ENCODE data around the gene MED15.
A peak's percentile ranks its signal among the peaks of the same experiment; 100 is the strongest.

The MED15 gene

GRCh38 chr22:20520093-20520511 lies 12.7 kb downstream of the MED15 start:
- Histone ChIP-seq H3K27me3 (ENCODE audit: control insufficient read depth in 5 of 5, insufficient read depth in 4 of 5, low read length in 5 of 5) (no peaks in the 10 kb centered on the region), H3K36me3 (ENCODE audit: control insufficient read depth in 5 of 5, insufficient read depth in 5 of 5, low read length in 5 of 5) (peaks cover 5 to 42% (median 19%) of the 10 kb centered on the region in 5 donors), H3K27ac (ENCODE audit: low read depth, low read length) (no peak overlapping the region), H3K4me3 (ENCODE audit: low read depth in 1 of 5, low read length in 5 of 5) (no peak overlapping the region), H3K4me1 (ENCODE audit: control insufficient read depth in 5 of 5, insufficient read depth in 5 of 5, low read length in 5 of 5) (peaks cover 3 to 46% (median 40%) of the 10 kb centered on the region in 5 donors), H3K9me3 (ENCODE audit: control insufficient read depth in 5 of 5, low read length in 5 of 5) (no peaks in the 10 kb centered on the region), H3K9ac (ENCODE audit: low read length in 5 of 5) (peak overlapping the region in 2 of 5 donors; percentile 7 to 30)

GRCh38 chr22:20522134-20523004 lies 15.0 kb downstream of the MED15 start:
- H3K4me3 ChIP-seq (ENCODE audit: low read depth in 1 of 5, low read length in 5 of 5): no peak overlapping the region
- H3K36me3 ChIP-seq (ENCODE audit: control insufficient read depth in 5 of 5, insufficient read depth in 5 of 5, low read length in 5 of 5): peaks cover 9 to 41% (median 19%) of the 10 kb centered on the region in 5 donors
- no peaks in the 10 kb centered on the region for H3K27me3 ChIP-seq (ENCODE audit: control insufficient read depth in 5 of 5, insufficient read depth in 4 of 5, low read length in 5 of 5)
- H3K9ac ChIP-seq (ENCODE audit: low read length in 5 of 5): peak overlapping the region in 1 of 5 donors; percentile 8
- H3K4me1 ChIP-seq (ENCODE audit: control insufficient read depth in 5 of 5, insufficient read depth in 5 of 5, low read length in 5 of 5): peaks cover 10 to 53% (median 40%) of the 10 kb centered on the region in 5 donors
- no peaks in the 10 kb centered on the region for H3K9me3 ChIP-seq (ENCODE audit: control insufficient read depth in 5 of 5, low read length in 5 of 5)
- no peak overlapping the region for H3K27ac ChIP-seq (ENCODE audit: low read depth, low read length)

GRCh38 chr22:20523086-20523983 lies 15.9 kb downstream of the MED15 start:
- Histone ChIP-seq H3K4me3 (ENCODE audit: low read depth in 1 of 5, low read length in 5 of 5) (no peak overlapping the region), H3K36me3 (ENCODE audit: control insufficient read depth in 5 of 5, insufficient read depth in 5 of 5, low read length in 5 of 5) (peaks cover 9 to 42% (median 19%) of the 10 kb centered on the region in 5 donors), H3K27me3 (ENCODE audit: control insufficient read depth in 5 of 5, insufficient read depth in 4 of 5, low read length in 5 of 5) (no peaks in the 10 kb centered on the region), H3K27ac (ENCODE audit: low read depth, low read length) (no peak overlapping the region), H3K9me3 (ENCODE audit: control insufficient read depth in 5 of 5, low read length in 5 of 5) (no peaks in the 10 kb centered on the region), H3K4me1 (ENCODE audit: control insufficient read depth in 5 of 5, insufficient read depth in 5 of 5, low read length in 5 of 5) (peaks cover 10 to 49% (median 36%) of the 10 kb centered on the region in 5 donors), H3K9ac (ENCODE audit: low read length in 5 of 5) (peak overlapping the region in 3 of 5 donors; percentile 1 to 39 (median 28))

GRCh38 chr22:20524004-20524481 lies 16.6 kb downstream of the MED15 start:
- no peak overlapping the region for H3K27ac ChIP-seq (ENCODE audit: low read depth, low read length)
- no peaks in the 10 kb centered on the region for H3K27me3 ChIP-seq (ENCODE audit: control insufficient read depth in 5 of 5, insufficient read depth in 4 of 5, low read length in 5 of 5)
- H3K4me1 ChIP-seq (ENCODE audit: control insufficient read depth in 5 of 5, insufficient read depth in 5 of 5, low read length in 5 of 5): peaks cover 10 to 49% (median 36%) of the 10 kb centered on the region in 5 donors
- peaks cover 9 to 45% (median 21%) of the 10 kb centered on the region in 5 donors for H3K36me3 ChIP-seq (ENCODE audit: control insufficient read depth in 5 of 5, insufficient read depth in 5 of 5, low read length in 5 of 5)
- H3K9ac ChIP-seq (ENCODE audit: low read length in 5 of 5): no peak overlapping the region
- H3K4me3 ChIP-seq (ENCODE audit: low read depth in 1 of 5, low read length in 5 of 5): no peak overlapping the region
- H3K9me3 ChIP-seq (ENCODE audit: control insufficient read depth in 5 of 5, low read length in 5 of 5): no peaks in the 10 kb centered on the region

GRCh38 chr22:20525048-20525447 lies 17.6 kb downstream of the MED15 start:
- H3K9ac ChIP-seq (ENCODE audit: low read length in 5 of 5): no peak overlapping the region
- peaks cover 7 to 35% (median 17%) of the 10 kb centered on the region in 5 donors for H3K36me3 ChIP-seq (ENCODE audit: control insufficient read depth in 5 of 5, insufficient read depth in 5 of 5, low read length in 5 of 5)
- H3K27ac ChIP-seq (ENCODE audit: low read depth, low read length): no peak overlapping the region
- peaks cover 10 to 43% (median 31%) of the 10 kb centered on the region in 5 donors for H3K4me1 ChIP-seq (ENCODE audit: control insufficient read depth in 5 of 5, insufficient read depth in 5 of 5, low read length in 5 of 5)
- H3K4me3 ChIP-seq (ENCODE audit: low read depth in 1 of 5, low read length in 5 of 5): no peak overlapping the region
- no peaks in the 10 kb centered on the region for H3K9me3 ChIP-seq (ENCODE audit: control insufficient read depth in 5 of 5, low read length in 5 of 5)
- no peaks in the 10 kb centered on the region for H3K27me3 ChIP-seq (ENCODE audit: control insufficient read depth in 5 of 5, insufficient read depth in 4 of 5, low read length in 5 of 5)

GRCh38 chr22:20526305-20526627 lies 18.9 kb downstream of the MED15 start:
- Histone ChIP-seq H3K27ac (ENCODE audit: low read depth, low read length) (peak overlapping the region; percentile 50), H3K36me3 (ENCODE audit: control insufficient read depth in 5 of 5, insufficient read depth in 5 of 5, low read length in 5 of 5) (peaks cover 7 to 32% (median 14%) of the 10 kb centered on the region in 5 donors), H3K4me1 (ENCODE audit: control insufficient read depth in 5 of 5, insufficient read depth in 5 of 5, low read length in 5 of 5) (peaks cover 15 to 49% (median 39%) of the 10 kb centered on the region in 5 donors)

GRCh38 chr22:20526628-20527355 lies 19.4 kb downstream of the MED15 start:
- H3K27me3 ChIP-seq (ENCODE audit: control insufficient read depth in 5 of 5, insufficient read depth in 4 of 5, low read length in 5 of 5): no peaks in the 10 kb centered on the region
- peaks cover 7 to 35% (median 14%) of the 10 kb centered on the region in 5 donors for H3K36me3 ChIP-seq (ENCODE audit: control insufficient read depth in 5 of 5, insufficient read depth in 5 of 5, low read length in 5 of 5)
- no peaks in the 10 kb centered on the region for H3K9me3 ChIP-seq (ENCODE audit: control insufficient read depth in 5 of 5, low read length in 5 of 5)
- peak overlapping the region; percentile 50 for H3K27ac ChIP-seq (ENCODE audit: low read depth, low read length)
- peaks cover 19 to 54% (median 44%) of the 10 kb centered on the region in 5 donors for H3K4me1 ChIP-seq (ENCODE audit: control insufficient read depth in 5 of 5, insufficient read depth in 5 of 5, low read length in 5 of 5)
- no peak overlapping the region for H3K4me3 ChIP-seq (ENCODE audit: low read depth in 1 of 5, low read length in 5 of 5)
- H3K9ac ChIP-seq (ENCODE audit: low read length in 5 of 5): peak overlapping the region in 1 of 5 donors; percentile 48

More at GRCh38 chr22:20526305-20526627, 18.9 kb downstream of the MED15 start:
- H3K9ac ChIP-seq (ENCODE audit: low read length in 5 of 5): no peak overlapping the region
- no peak overlapping the region for H3K4me3 ChIP-seq (ENCODE audit: low read depth in 1 of 5, low read length in 5 of 5)
- H3K27me3 ChIP-seq (ENCODE audit: control insufficient read depth in 5 of 5, insufficient read depth in 4 of 5, low read length in 5 of 5): no peaks in the 10 kb centered on the region
- no peaks in the 10 kb centered on the region for H3K9me3 ChIP-seq (ENCODE audit: control insufficient read depth in 5 of 5, low read length in 5 of 5)

- H3K4me3 ChIP-seq (ENCODE audit: low read depth in 1 of 5, low read length in 5 of 5): no peak overlapping the region
- peaks cover 4 to 26% (median 15%) of the 10 kb centered on the region in 5 donors for H3K36me3 ChIP-seq (ENCODE audit: control insufficient read depth in 5 of 5, insufficient read depth in 5 of 5, low read length in 5 of 5)
- no peak overlapping the region for H3K27ac ChIP-seq (ENCODE audit: low read depth, low read length)
- H3K9me3 ChIP-seq (ENCODE audit: control insufficient read depth in 5 of 5, low read length in 5 of 5): no peaks in the 10 kb centered on the region
- no peaks in the 10 kb centered on the region for H3K27me3 ChIP-seq (ENCODE audit: control insufficient read depth in 5 of 5, insufficient read depth in 4 of 5, low read length in 5 of 5)
- no peak overlapping the region for H3K9ac ChIP-seq (ENCODE audit: low read length in 5 of 5)
- peaks cover 28 to 55% (median 52%) of the 10 kb centered on the region in 5 donors for H3K4me1 ChIP-seq (ENCODE audit: control insufficient read depth in 5 of 5, insufficient read depth in 5 of 5, low read length in 5 of 5)
Observed at GRCh38 chr22:20528405-20528978, 21.1 kb downstream of the MED15 start.
